ENCODE measurements around the gene KCNH3. TPM values are rescaled to one million over a fixed set of nuclear protein-coding genes. Genes with fewer than 3 reads are reported as not detected.

KCNH3 gene
- total and polyA plus RNA-seq, 2 of the 13 experiments (the other 11 are each of a cell fraction or from before 2014, with no cell fraction given) = 0.01 to 0.07 TPM

GRCh38 chr12:49588721-49589516 is 50.1 kb downstream of the KCNH3 start:
- H3K9ac ChIP-seq (ENCODE audit: insufficient read depth, low read depth, low read length) = no peak overlapping the region
- H3K27ac ChIP-seq (ENCODE audit: extremely low read length, insufficient read depth, low read length) = no peak overlapping the region
- no TSS peak for BruUV-seq (replicated peaks)
- CTCF ChIA-PET (ENCODE audit: low intra/inter-chr PET ratio, low total read pairs) = no interaction called here
- no peak overlapping the region for H3K4me2 ChIP-seq (ENCODE audit: low read depth, low read length)
- H3K27me3 ChIP-seq (ENCODE audit: control insufficient read depth in 1 of 2, insufficient read depth in 2 of 2, low read length in 2 of 2) = no peaks in the 10 kb centered on the region
- H3K36me3 ChIP-seq (replicated peaks in 1 of 2; ENCODE audit: control insufficient read depth in 1 of 2, insufficient read depth in 2 of 2, low read length in 2 of 2) = peaks cover 2 to 5% of the 10 kb centered on the region in 2 experiments; a peak in 4 of 5 replicates
- 97% methylated on average over 4 of the region's 4 CpGs for WGBS (ENCODE audit: low lambda C conversion rate)
- ATAC-seq (no peak), FAIRE-seq (no peak), DNase-seq (ENCODE audit: low spot score) (no peak)
- intact Hi-C loops (cut with micrococcal nuclease; ENCODE audit: unreplicated experiment) = no loop called here
- H3K9me3 ChIP-seq (ENCODE audit: low read length) = no peaks in the 10 kb centered on the region
- TF ChIP-seq PBX3 (CRISPR knock-in tag; IDR thresholded peaks at IDR 0.05; ENCODE audit: borderline replicate concordance) = no peak
- no peak for TF ChIP-seq MIXL1 (CRISPR knock-in tag; IDR thresholded peaks at IDR 0.05)
- TF ChIP-seq MYPOP (CRISPR knock-in tag; IDR thresholded peaks at IDR 0.05) = no peak
- TF ChIP-seq PRPF4 (IDR thresholded peaks at IDR 0.05; ENCODE audit: low read depth, low read length, poor library complexity, severe bottlenecking) = no peak
- no peak for TF ChIP-seq BORCS8-MEF2B (CRISPR knock-in tag; IDR thresholded peaks at IDR 0.05)
- no peak for TF ChIP-seq ZKSCAN8 (CRISPR knock-in tag; IDR thresholded peaks at IDR 0.05; ENCODE audit: borderline replicate concordance)
- no peak for TF ChIP-seq HMG20B (CRISPR knock-in tag; conservative IDR thresholded peaks at IDR 0.05)
- TF ChIP-seq ZBTB21 (CRISPR knock-in tag; IDR thresholded peaks at IDR 0.05) = no peak
- no peak for TF ChIP-seq E2F5 (CRISPR knock-in tag; conservative IDR thresholded peaks at IDR 0.05)
- H3K4me1 ChIP-seq (ENCODE audit: insufficient read depth, low read length) = no peaks in the 10 kb centered on the region
- POLR2A ChIA-PET = no interaction called here
- in situ Hi-C loops (cut with HindIII; ENCODE audit: extremely low pct_ligation_motif_present, low pct_unique_long_range_greater_than_20kb) = no loop called here
- no peak overlapping the region for H3K4me3 ChIP-seq (replicated peaks in 1 of 3; ENCODE audit: insufficient read depth in 1 of 3, low read depth in 2 of 3, low read length in 3 of 3)
- H3K79me2 ChIP-seq (ENCODE audit: insufficient read depth, low read length) = no peaks in the 10 kb centered on the region
- H2AFZ ChIP-seq (ENCODE audit: low read length) = no peak overlapping the region
- H4K20me1 ChIP-seq (ENCODE audit: insufficient read depth, low read length) = no peaks in the 10 kb centered on the region

Measured in HepG2 (cell line).